ENCODE measurements around the gene MADD.
"Not testable (repeated sequence)": the region's sequence is repeated elsewhere in the genome, so short reads cannot be mapped to it uniquely, and the experiment has no call there.

Gene MADD

GRCh38 chr11:47333886-47334443 lies 64.0 kb downstream of the MADD start:
- TF ChIP-seq GABPA (IDR thresholded peaks at IDR 0.05; ENCODE audit: low read depth) (no peak), CTCF (IDR thresholded peaks at IDR 0.05; ENCODE audit: insufficient read depth, low read length) (no peak), SPI1 (IDR thresholded peaks at IDR 0.05; ENCODE audit: borderline replicate concordance, low read depth) (no peak), REST (IDR thresholded peaks at IDR 0.05; ENCODE audit: insufficient replicate concordance, low read depth) (no peak), POLR2AphosphoS5 (IDR thresholded peaks at IDR 0.05; ENCODE audit: low read depth) (no peak)
- DNase-seq (ENCODE audit: low read depth in 1 of 2, low spot score in 1 of 2): no peak
- Histone ChIP-seq H3K27ac (replicated peaks) (no peak overlapping the region), H3K27me3 (ENCODE audit: insufficient read depth, poor library complexity, severe bottlenecking) (no peaks in the 10 kb centered on the region), H3K4me3 (replicated peaks; ENCODE audit: insufficient read depth, low read length) (no peak overlapping the region)

GRCh38 chr11:47334699-47335411 lies 64.9 kb downstream of the MADD start:
- H3K4me3 ChIP-seq (replicated peaks; ENCODE audit: insufficient read depth, low read length); DNase-seq (ENCODE audit: low read depth in 1 of 2, low spot score in 1 of 2); H3K27me3 ChIP-seq (ENCODE audit: insufficient read depth, poor library complexity, severe bottlenecking); H3K27ac ChIP-seq (replicated peaks): not testable (repeated sequence)

GRCh38 chr11:47335733-47336132 lies 65.8 kb downstream of the MADD start:
- Histone ChIP-seq H3K27me3 (ENCODE audit: insufficient read depth, poor library complexity, severe bottlenecking) (no peaks in the 10 kb centered on the region), H3K4me3 (replicated peaks; ENCODE audit: insufficient read depth, low read length) (no peak overlapping the region), H3K27ac (replicated peaks) (no peak overlapping the region)
- TF ChIP-seq SPI1 (IDR thresholded peaks at IDR 0.05; ENCODE audit: borderline replicate concordance, low read depth): no peak
- no peak for DNase-seq (ENCODE audit: low read depth in 1 of 2, low spot score in 1 of 2)

- DNase-seq (ENCODE audit: low read depth in 1 of 2, low spot score in 1 of 2): no peak
- TF ChIP-seq SPI1 (IDR thresholded peaks at IDR 0.05; ENCODE audit: borderline replicate concordance, low read depth) (no peak), CTCF (IDR thresholded peaks at IDR 0.05; ENCODE audit: insufficient read depth, low read length) (no peak), REST (IDR thresholded peaks at IDR 0.05; ENCODE audit: insufficient replicate concordance, low read depth) (no peak)
- H3K27ac ChIP-seq (replicated peaks): no peak overlapping the region
- no peak overlapping the region for H3K4me3 ChIP-seq (replicated peaks; ENCODE audit: insufficient read depth, low read length)
- no peaks in the 10 kb centered on the region for H3K27me3 ChIP-seq (ENCODE audit: insufficient read depth, poor library complexity, severe bottlenecking)
Measured at GRCh38 chr11:47336595-47336994, 66.7 kb downstream of the MADD start.
